ENCODE data around the gene HBG1. TPM values are rescaled to one million over a fixed set of nuclear protein-coding genes. Genes with fewer than 3 reads are reported as not detected.

Gene HBG1
- total RNA-seq, 2 donors from 2014 or later, result 5.7 TPM; not detected in 1

GRCh38 chr11:5290106-5290505 lies 40.4 kb upstream of the HBG1 start:
- H3K27ac ChIP-seq, result no peak overlapping the region
- no peaks in the 10 kb centered on the region for H3K27me3 ChIP-seq
- no peak for TF ChIP-seq CTCF (IDR thresholded peaks at IDR 0.05)
- H3K9me3 ChIP-seq, result no peaks in the 10 kb centered on the region
- H3K9ac ChIP-seq (ENCODE audit: low read depth in 2 of 2, low read length in 2 of 2), result no peak overlapping the region
- H3K4me1 ChIP-seq, result no peaks in the 10 kb centered on the region
- no peak for DNase-seq
- H3K36me3 ChIP-seq, result no peaks in the 10 kb centered on the region
- intact Hi-C loops (cut with DNase I), result no loop called here
- no peak overlapping the region for H3K4me3 ChIP-seq

GRCh38 chr11:5289696-5290095 lies 40.0 kb upstream of the HBG1 start:
- Histone ChIP-seq H3K9me3 (no peaks in the 10 kb centered on the region), H3K27me3 (no peaks in the 10 kb centered on the region), H3K9ac (ENCODE audit: low read depth in 2 of 2, low read length in 2 of 2) (no peak overlapping the region), H3K4me3 (no peak overlapping the region), H3K27ac (no peak overlapping the region), H3K36me3 (no peaks in the 10 kb centered on the region), H3K4me1 (no peaks in the 10 kb centered on the region)
- DNase-seq, result no peak
- TF ChIP-seq CTCF (IDR thresholded peaks at IDR 0.05), result no peak
- intact Hi-C loops (cut with DNase I), result no loop called here

- TF ChIP-seq CTCF (IDR thresholded peaks at IDR 0.05), result no peak
- DNase-seq, result no peak
- Histone ChIP-seq H3K4me1 (no peaks in the 10 kb centered on the region), H3K9ac (ENCODE audit: low read depth in 2 of 2, low read length in 2 of 2) (no peak overlapping the region), H3K4me3 (no peak overlapping the region), H3K27ac (no peak overlapping the region), H3K27me3 (no peaks in the 10 kb centered on the region), H3K9me3 (no peaks in the 10 kb centered on the region), H3K36me3 (no peaks in the 10 kb centered on the region)
- intact Hi-C loops (cut with DNase I), result no loop called here
Observed at GRCh38 chr11:5288906-5289550, 39.4 kb upstream of the HBG1 start.

GRCh38 chr11:5288108-5288905 lies 38.6 kb upstream of the HBG1 start:
- Histone ChIP-seq H3K27ac (no peak overlapping the region), H3K9ac (ENCODE audit: low read depth in 2 of 2, low read length in 2 of 2) (no peak overlapping the region), H3K27me3 (no peaks in the 10 kb centered on the region), H3K9me3 (no peaks in the 10 kb centered on the region), H3K36me3 (no peaks in the 10 kb centered on the region), H3K4me1 (no peaks in the 10 kb centered on the region), H3K4me3 (no peak overlapping the region)
- no peak for DNase-seq
- intact Hi-C loops (cut with DNase I), result no loop called here
- TF ChIP-seq CTCF (IDR thresholded peaks at IDR 0.05), result no peak

- TF ChIP-seq CTCF (IDR thresholded peaks at IDR 0.05), result no peak
- H3K4me3 ChIP-seq, result no peak overlapping the region
- H3K9ac ChIP-seq (ENCODE audit: low read depth in 2 of 2, low read length in 2 of 2), result no peak overlapping the region
- no peak overlapping the region for H3K27ac ChIP-seq
- no peaks in the 10 kb centered on the region for H3K36me3 ChIP-seq
- intact Hi-C loops (cut with DNase I), result no loop called here
- H3K4me1 ChIP-seq, result no peaks in the 10 kb centered on the region
- no peaks in the 10 kb centered on the region for H3K27me3 ChIP-seq
- no peak for DNase-seq
- no peaks in the 10 kb centered on the region for H3K9me3 ChIP-seq
Observed at GRCh38 chr11:5286901-5287300, 37.2 kb upstream of the HBG1 start.

All from colonic mucosa (tissue), 4 donors.